Stimulated activated CD8-positive, alpha-beta memory T cell treated with anti-CD3 and anti-CD28 coated beads, Interleukin-4, amount 100 ng/mL, for 48 hours (primary cell): ENCODE data around the gene ZNF354B.

Experiments used
- DNase-seq: peaks from one replicate; pipeline ENCODE4 v3.0.0-alpha.2; 2020

The ZNF354B gene

GRCh38 chr5:178883815-178884430, 24.2 kb downstream of the ZNF354B start:
- DNase-seq: no peak

DNA sequence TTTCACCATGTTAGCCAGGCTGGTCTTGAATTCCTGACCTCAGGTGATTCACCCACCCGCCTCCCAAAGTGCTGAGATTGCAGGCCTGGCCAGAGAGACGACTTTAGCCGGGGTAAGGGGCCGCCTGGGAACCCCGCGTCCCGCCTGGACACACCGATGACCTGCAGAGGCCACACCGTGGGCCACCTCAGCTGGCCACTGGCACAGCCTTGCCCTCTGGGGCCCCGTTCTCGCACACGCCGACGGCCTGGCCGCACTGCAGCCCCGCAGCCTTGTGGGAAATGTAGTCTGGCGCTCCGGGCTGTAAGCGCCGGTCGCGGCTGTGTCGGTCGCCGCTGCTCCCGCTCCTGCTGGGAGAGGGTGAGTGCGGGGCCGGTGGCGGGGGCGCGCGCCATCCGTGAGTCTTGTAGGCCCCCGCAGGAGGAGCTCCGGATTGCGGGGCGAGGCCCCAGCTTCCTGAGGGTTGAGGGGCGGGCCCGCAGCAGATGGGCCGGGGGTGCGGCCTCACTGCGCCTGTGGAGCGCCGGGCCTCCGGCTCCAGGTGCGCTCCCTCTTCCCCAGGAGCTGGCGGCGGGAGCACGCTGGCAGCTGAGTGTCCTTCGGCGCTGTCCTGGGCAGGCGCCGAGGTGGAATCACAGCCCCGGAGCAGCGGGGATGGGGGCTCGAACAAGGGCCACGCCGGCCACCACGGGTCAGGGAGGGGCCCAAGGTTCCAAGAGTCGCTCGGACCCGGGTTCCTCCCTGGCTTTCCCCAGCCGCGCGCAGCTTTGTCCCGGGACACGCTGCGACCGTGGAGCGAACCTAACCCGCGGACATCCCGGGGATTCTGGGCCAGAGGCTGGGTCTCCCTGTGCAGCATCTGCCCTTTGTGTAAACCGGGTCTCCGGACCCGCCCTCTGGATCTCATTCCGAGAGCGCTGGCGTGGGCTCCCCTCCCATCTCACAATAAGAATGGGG, 36.1 kb downstream of the ZNF354B start, which contains the start of gene ZFP2:
Gene ZFP2, plus strand, starts transcription at position 299 of the 957 bp plus-strand sequence. CDS start 35,401 bp downstream, outside the sequence.
- DNase-seq: peak; percentile 35

DNA sequence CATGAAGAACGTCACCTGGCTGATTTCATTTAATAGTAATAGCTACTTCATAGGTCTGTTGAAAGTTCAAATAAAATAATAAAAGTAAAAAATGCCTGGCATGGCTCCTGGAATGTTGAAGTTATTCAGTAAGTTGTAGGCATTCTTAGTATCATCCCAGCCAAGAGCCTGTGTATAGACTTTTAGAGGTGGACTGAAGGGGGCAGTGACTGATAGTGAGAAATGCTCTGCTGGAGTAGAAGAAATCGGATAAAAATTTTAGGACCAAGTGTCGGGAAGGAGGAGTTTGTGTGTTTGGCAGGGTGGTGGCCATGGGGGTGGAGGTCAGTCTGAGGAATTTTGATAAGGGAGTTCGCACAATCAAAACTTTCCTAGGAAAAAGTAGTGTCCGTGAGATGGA, 39.5 kb downstream of the ZNF354B start:
- DNase-seq: no peak

- DNase-seq: no peak
These were observed 43.1 kb downstream of the ZNF354B start for GRCh38 chr5:178902849-178903248.

GRCh38 chr5:178931846-178932760, 72.3 kb downstream of the ZNF354B start:
- DNase-seq: no peak
